Measurements from ENCODE around the gene PTPRZ1. TPM values are rescaled to one million over a fixed set of nuclear protein-coding genes. Genes with fewer than 3 reads are reported as not detected.

Gene PTPRZ1
- total RNA-seq, 1 experiment from 2014 or later, result 74.2 TPM

DNA sequence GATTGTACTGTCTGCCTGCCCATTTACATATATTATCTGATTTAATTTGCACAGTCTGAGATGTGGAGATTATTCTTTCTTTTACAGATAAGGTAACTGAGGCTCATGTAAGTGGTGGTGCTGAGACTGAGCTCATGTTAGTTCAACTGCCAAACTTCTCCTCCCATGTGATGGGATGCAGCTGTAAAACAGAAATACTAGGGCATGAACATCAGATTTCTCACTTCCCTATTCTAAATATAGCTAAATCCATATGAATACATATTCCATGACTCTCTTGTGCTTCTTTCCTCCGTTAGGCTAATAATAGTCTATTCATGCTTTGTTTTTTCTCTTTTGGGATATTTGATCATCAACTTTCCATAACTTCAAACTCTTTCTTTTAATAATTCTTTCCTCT is 84.7 kb downstream of the PTPRZ1 start:
- H3K36me3 Mint-ChIP-seq (ENCODE audit: insufficient read depth in 1 of 3, low read depth in 3 of 3), result peaks cover 7 to 20% (median 17%) of the 10 kb centered on the region in 3 experiments
- Histone ChIP-seq H3K27me3 (ENCODE audit: insufficient read depth, low read length) (no peaks in the 10 kb centered on the region), H2AFZ (ENCODE audit: low read length) (no peak overlapping the region), H4K91ac (ENCODE audit: insufficient read length, low read depth, low read length) (no peak overlapping the region), H3K18ac (ENCODE audit: insufficient read length, low read depth, low read length) (no peak overlapping the region), H3K4me1 (ENCODE audit: insufficient read depth, low read length) (peaks cover 17% of the 10 kb centered on the region), H2BK120ac (ENCODE audit: low read depth, low read length, poor library complexity, severe bottlenecking) (no peak overlapping the region), H3K9me3 (ENCODE audit: control insufficient read depth, low read depth, low read length) (no peaks in the 10 kb centered on the region), H3K4ac (ENCODE audit: low read depth, low read length) (no peak overlapping the region), H4K5ac (ENCODE audit: insufficient read length, low read depth, low read length) (no peak overlapping the region), H3K4me2 (ENCODE audit: insufficient read depth, insufficient read length, low read length) (no peak overlapping the region), H3K23ac (ENCODE audit: insufficient read length, low read depth, low read length) (no peak overlapping the region), H3K27ac (ENCODE audit: insufficient read length, low read depth, low read length) (no peak overlapping the region), H3T11ph (ENCODE audit: low read length) (no peak overlapping the region), H2BK20ac (ENCODE audit: low read depth, low read length, poor library complexity, severe bottlenecking) (no peak overlapping the region), H4K8ac (replicated peaks; ENCODE audit: insufficient read length, low read depth, low read length) (no peak overlapping the region), H3K79me2 (ENCODE audit: insufficient read depth, low read length) (peaks cover 16% of the 10 kb centered on the region; the same call in 1 of the 2 replicates), H2AK5ac (ENCODE audit: insufficient read length, low read length) (no peak overlapping the region), H3K9ac (ENCODE audit: extremely low read depth, insufficient read length, low read length) (no peak overlapping the region), H3K79me1 (ENCODE audit: insufficient read depth, low read depth, low read length, poor library complexity, severe bottlenecking) (no peaks in the 10 kb centered on the region), H3K56ac (ENCODE audit: insufficient read length, low read depth, low read length) (no peak overlapping the region), H4K20me1 (ENCODE audit: control insufficient read depth, insufficient read depth, insufficient read length) (no peaks in the 10 kb centered on the region), H3K14ac (ENCODE audit: insufficient read depth, low read length) (no peak overlapping the region), H2BK5ac (ENCODE audit: insufficient read length, low read length) (no peak overlapping the region), H2BK15ac (ENCODE audit: low read depth, low read length) (no peak overlapping the region), H3K23me2 (ENCODE audit: insufficient read length, low read depth, low read length, poor library complexity, severe bottlenecking) (no peaks in the 10 kb centered on the region), H2BK12ac (ENCODE audit: insufficient read length, low read depth, low read length) (no peak overlapping the region)
- no peaks in the 10 kb centered on the region for H3K9me3 Mint-ChIP-seq
- H3K4me1 Mint-ChIP-seq, result peaks cover 47 to 53% of the 10 kb centered on the region in 2 experiments
- H3K4me3 Mint-ChIP-seq, result no peak overlapping the region
- peak overlapping the region in 1 of 3 experiments; percentile 58; a peak in 2 of 7 replicates for H3K27ac Mint-ChIP-seq
- H3K27me3 Mint-ChIP-seq (ENCODE audit: low read depth), result no peaks in the 10 kb centered on the region
- WGBS (ENCODE audit: extremely low coverage, insufficient read length, low lambda C conversion rate), result no CpG with 5 or more reads among the region's 1 CpG
- TF ChIP-seq, protein P1, sequence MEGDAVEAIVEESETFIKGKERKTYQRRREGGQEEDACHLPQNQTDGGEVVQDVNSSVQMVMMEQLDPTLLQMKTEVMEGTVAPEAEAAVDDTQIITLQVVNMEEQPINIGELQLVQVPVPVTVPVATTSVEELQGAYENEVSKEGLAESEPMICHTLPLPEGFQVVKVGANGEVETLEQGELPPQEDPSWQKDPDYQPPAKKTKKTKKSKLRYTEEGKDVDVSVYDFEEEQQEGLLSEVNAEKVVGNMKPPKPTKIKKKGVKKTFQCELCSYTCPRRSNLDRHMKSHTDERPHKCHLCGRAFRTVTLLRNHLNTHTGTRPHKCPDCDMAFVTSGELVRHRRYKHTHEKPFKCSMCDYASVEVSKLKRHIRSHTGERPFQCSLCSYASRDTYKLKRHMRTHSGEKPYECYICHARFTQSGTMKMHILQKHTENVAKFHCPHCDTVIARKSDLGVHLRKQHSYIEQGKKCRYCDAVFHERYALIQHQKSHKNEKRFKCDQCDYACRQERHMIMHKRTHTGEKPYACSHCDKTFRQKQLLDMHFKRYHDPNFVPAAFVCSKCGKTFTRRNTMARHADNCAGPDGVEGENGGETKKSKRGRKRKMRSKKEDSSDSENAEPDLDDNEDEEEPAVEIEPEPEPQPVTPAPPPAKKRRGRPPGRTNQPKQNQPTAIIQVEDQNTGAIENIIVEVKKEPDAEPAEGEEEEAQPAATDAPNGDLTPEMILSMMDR (conservative IDR thresholded peaks at IDR 0.05), result no peak
- DNase-seq, result no peak
